HepG2 (cell line): ENCODE measurements around the gene GRAP. TPM values are rescaled to one million over a fixed set of nuclear protein-coding genes. Genes with fewer than 3 reads are reported as not detected.

ENCODE experiments used
- ATAC-seq: fragments of 200-7000 bp; cut with Tn5 transposase; 3 replicates; pipeline ENCODE4 v1.9.1; 2020; ENCODE audit warnings: mild to moderate bottlenecking, moderate library complexity
- BruUV-seq: library from RNA; stranded (reverse); fragments of 400-500 nt; replicated peaks from 2 replicates; lab custom pipeline; 2021; lab: Mats Ljungman, UMichigan
- CTCF ChIA-PET: fragments of 300-600 bp; formaldehyde crosslinking; extraction: SDS; loops from one replicate; lab custom pipeline; 2021; ENCODE audit warnings: low total read pairs, inconsistent platforms, low intra/inter-chr PET ratio; lab: Yijun Ruan, JAX
- POLR2A ChIA-PET: fragments of 350-600 bp; sonication (Branson Sonifier 250); formaldehyde crosslinking; loops from one replicate; lab custom pipeline; 2020; ENCODE audit warnings: antibody characterized with exemption, inconsistent platforms; lab: Yijun Ruan, JAX
- DNase-seq: peaks from one replicate; pipeline ENCODE4 v3.0.0-alpha.2; 2015; ENCODE audit warnings: low spot score
- FAIRE-seq: peaks from 3 replicates; lab custom pipeline; 2011; peaks lifted over from hg19 to GRCh38; lab: Jason Lieb, UNC
- H2AFZ ChIP-seq: one replicate; pipeline ENCODE4 v1.6.1; 2011; ENCODE audit warnings: low read length, inconsistent platforms
- H3K27ac ChIP-seq: fragments of 300-600 bp; 3 replicates; pipeline ENCODE4 v1.8.0; 2011; ENCODE audit warnings: mixed run types, mild to moderate bottlenecking, mixed read lengths, low read length, inconsistent platforms; ENCODE audit not compliant: insufficient read depth; ENCODE audit errors: extremely low read length
- H3K27me3 ChIP-seq, 2 experiments: fragments of 200-600 bp in 1 of 2; 2 replicates in 1 of 2; 3 replicates in 1 of 2; pipeline versions ENCODE4 v1.6.0 to v1.8.0; 2011; ENCODE audit warnings: low read length in 2 of 2, mild to moderate bottlenecking in 2 of 2, moderate library complexity in 2 of 2, inconsistent platforms in 1 of 2; ENCODE audit not compliant: insufficient read depth in 2 of 2, control insufficient read depth in 1 of 2
- H3K36me3 ChIP-seq, 2 experiments: fragments of 200-600 bp in 1 of 2; replicated peaks in 1 of 2; 2 replicates in 1 of 2; 3 replicates in 1 of 2; pipeline versions ENCODE4 v1.5.1 to v1.8.0; 2011; ENCODE audit warnings: low read length in 2 of 2, inconsistent platforms in 1 of 2; ENCODE audit not compliant: insufficient read depth in 2 of 2, control insufficient read depth in 1 of 2
- H3K4me1 ChIP-seq: 2 replicates; pipeline ENCODE4 v1.5.1; 2012; ENCODE audit warnings: low read length, inconsistent platforms; ENCODE audit not compliant: insufficient read depth
- H3K4me2 ChIP-seq: 2 replicates; pipeline ENCODE4 v1.6.0; 2011; ENCODE audit warnings: low read depth, low read length, inconsistent platforms
- H3K4me3 ChIP-seq, 3 experiments: fragments of 200-600 bp in 1 of 3; sonication (generic), shearing (Covaris generic) in 1 of 3; replicated peaks in 1 of 3; 2 replicates each; pipeline ENCODE4 v1.5.1; 2011 to 2016; ENCODE audit warnings: low read length in 3 of 3, inconsistent platforms in 2 of 3, low read depth in 2 of 3, mild to moderate bottlenecking in 2 of 3, control low read depth in 1 of 3, mixed read lengths in 1 of 3; ENCODE audit not compliant: insufficient read depth in 1 of 3
- H3K79me2 ChIP-seq: one replicate; pipeline ENCODE4 v1.6.1; 2011; ENCODE audit warnings: low read length, inconsistent platforms; ENCODE audit not compliant: insufficient read depth
- H3K9ac ChIP-seq: 2 replicates; pipeline ENCODE4 v1.6.0; 2011; ENCODE audit warnings: mild to moderate bottlenecking, low read depth, low read length, inconsistent platforms; ENCODE audit not compliant: insufficient read depth
- H3K9me3 ChIP-seq: 2 replicates; pipeline ENCODE4 v1.5.1; 2012; ENCODE audit warnings: mild to moderate bottlenecking, low read length
- H4K20me1 ChIP-seq: 2 replicates; pipeline ENCODE4 v1.6.0; 2011; ENCODE audit warnings: inconsistent platforms, mild to moderate bottlenecking, low read length, moderate library complexity; ENCODE audit not compliant: insufficient read depth
- ATF7-NPFF ChIP-seq: sonication (generic); formaldehyde crosslinking; IDR thresholded peaks from 2 replicates; pipeline ENCODE4 v1.8.1; 2023; ENCODE audit warnings: mild to moderate bottlenecking, low read depth, missing genetic modification reagents, moderate library complexity
- ELF1 ChIP-seq: sonication (generic); formaldehyde crosslinking; IDR thresholded peaks from 2 replicates; pipeline ENCODE4 v1.4.0; 2020; ENCODE audit warnings: missing genetic modification reagents
- GPN1 ChIP-seq: sonication (generic); formaldehyde crosslinking; IDR thresholded peaks from 2 replicates; pipeline ENCODE4 v1.5.1; 2020; ENCODE audit warnings: missing genetic modification reagents, borderline replicate concordance
- HOXA9 ChIP-seq: sonication (generic); formaldehyde crosslinking; IDR thresholded peaks from 2 replicates; pipeline ENCODE4 v1.8.1; 2022; ENCODE audit warnings: missing genetic modification reagents, mild to moderate bottlenecking, moderate library complexity, borderline replicate concordance
- KLF12 ChIP-seq: sonication (generic); formaldehyde crosslinking; IDR thresholded peaks from 2 replicates; pipeline ENCODE4 v1.4.0; 2020; ENCODE audit warnings: missing genetic modification reagents, borderline replicate concordance
- KMT2A ChIP-seq: sonication (generic); formaldehyde crosslinking; IDR thresholded peaks from 2 replicates; pipeline ENCODE4 v1.4.0; 2020; ENCODE audit warnings: missing genetic modification reagents
- LCORL ChIP-seq, 2 experiments: fragments of 450-650 bp in 1 of 2; sonication (generic) in 1 of 2; formaldehyde crosslinking in 1 of 2; IDR thresholded peaks; 2 replicates each; pipeline versions ENCODE4 v1.5.0 to v1.6.1; 2017 to 2020; ENCODE audit warnings: antibody characterized with exemption in 1 of 2, missing genetic modification reagents in 1 of 2
- MLLT10 ChIP-seq: sonication (generic); formaldehyde crosslinking; IDR thresholded peaks from 2 replicates; pipeline ENCODE4 v1.4.0; 2020; ENCODE audit warnings: missing genetic modification reagents
- NCOA1 ChIP-seq: sonication (generic); formaldehyde crosslinking; IDR thresholded peaks from 2 replicates; pipeline ENCODE4 v1.9.0; 2021; ENCODE audit warnings: missing genetic modification reagents
- PHF5A ChIP-seq: IDR thresholded peaks from one replicate; pipeline ENCODE4 v1.6.1; 2018; ENCODE audit warnings: low read depth, missing genetic modification reagents; ENCODE audit not compliant: unreplicated experiment
- RXRA ChIP-seq: sonication (generic); formaldehyde crosslinking; IDR thresholded peaks from 2 replicates; pipeline ENCODE4 v1.5.1; 2020; ENCODE audit warnings: missing genetic modification reagents
- SMAD9 ChIP-seq: sonication (generic); formaldehyde crosslinking; IDR thresholded peaks from 2 replicates; pipeline ENCODE4 v1.5.1; 2020; ENCODE audit warnings: mild to moderate bottlenecking, missing genetic modification reagents
- SMC3 ChIP-seq: IDR thresholded peaks from 2 replicates; pipeline ENCODE4 v1.6.1; 2011; ENCODE audit warnings: low read length, improper control_type of control experiment
- SP4 ChIP-seq: sonication (generic); formaldehyde crosslinking; IDR thresholded peaks from 2 replicates; pipeline ENCODE4 v1.8.1; 2023; ENCODE audit warnings: mild to moderate bottlenecking, missing genetic modification reagents
- TOE1 ChIP-seq: sonication (generic); formaldehyde crosslinking; IDR thresholded peaks from 2 replicates; pipeline ENCODE4 v1.4.0; 2020; ENCODE audit warnings: mild to moderate bottlenecking, missing genetic modification reagents
- ZFP62 ChIP-seq: sonication (generic); formaldehyde crosslinking; IDR thresholded peaks from 2 replicates; pipeline ENCODE4 v1.4.0; 2020; ENCODE audit warnings: missing genetic modification reagents
- ZFY ChIP-seq: sonication (generic); formaldehyde crosslinking; IDR thresholded peaks from 2 replicates; pipeline ENCODE4 v1.4.0; 2020; ENCODE audit warnings: missing genetic modification reagents
- WGBS: methylation state at CpG from one replicate; pipeline ENCODE4 v1.1.6; 2017; ENCODE audit warnings: low lambda C conversion rate; 5-methylcytosine and 5-hydroxymethylcytosine counted together
- in situ Hi-C: cut with HindIII; loops from 2 replicates; pipeline ENCODE4 v1.10.0; 2017; ENCODE audit warnings: low pct_unique_long_range_greater_than_20kb; ENCODE audit not compliant: extremely low pct_ligation_motif_present
- intact Hi-C: fragments of 100-400 bp; cut with micrococcal nuclease; formaldehyde crosslinking; loops from one replicate; pipeline ENCODE4 v1.10.0; 2022; ENCODE audit not compliant: unreplicated experiment
- polyA plus RNA-seq, 8 experiments: library from polyadenylated mRNA; depleted of rRNA in 3 of 8; stranded (reverse) in 7 of 8; unstranded in 1 of 8; fragments of >200 nt; fragmentation: Illumina TruSeq in 4 of 8; extraction: Trizol in 4 of 8; gene quantifications; 2 replicates each; pipeline versions ENCODE4 v1.2.1 to v1.2.3, GENCODE V29; 2011 to 2016; ENCODE audit warnings: low read depth in 4 of 8, missing spikeins in 1 of 8, mixed read lengths in 1 of 8; ENCODE audit not compliant: insufficient read depth in 1 of 8
- total RNA-seq, 5 experiments: library from RNA; depleted of rRNA; stranded (reverse); fragments of >200 nt; fragmentation: Illumina TruSeq; extraction: Trizol; gene quantifications; 2 replicates each; pipeline ENCODE4 v1.2.3, GENCODE V29; 2016; ENCODE audit warnings: low read depth in 1 of 5
- TF ChIP-seq, protein P1 (sequence below): sonication (generic); formaldehyde crosslinking; IDR thresholded peaks from 2 replicates; pipeline ENCODE4 v1.8.0; 2022; ENCODE audit warnings: missing genetic modification reagents, mild to moderate bottlenecking, borderline replicate concordance
- TF ChIP-seq, protein P2 (sequence below): IDR thresholded peaks from 2 replicates; pipeline ENCODE4 v1.4.0; 2020; ENCODE audit warnings: mild to moderate bottlenecking, missing genetic modification reagents
- TF ChIP-seq, protein P3 (sequence below): sonication (generic); formaldehyde crosslinking; IDR thresholded peaks from 2 replicates; pipeline ENCODE4 v1.4.0; 2020; ENCODE audit warnings: mild to moderate bottlenecking, missing genetic modification reagents

The GRAP gene
- total and polyA plus RNA-seq, 2 of the 13 experiments (the other 11 are each of a cell fraction or from before 2014, with no cell fraction given) = 0.77 to 1.7 TPM

DNA sequence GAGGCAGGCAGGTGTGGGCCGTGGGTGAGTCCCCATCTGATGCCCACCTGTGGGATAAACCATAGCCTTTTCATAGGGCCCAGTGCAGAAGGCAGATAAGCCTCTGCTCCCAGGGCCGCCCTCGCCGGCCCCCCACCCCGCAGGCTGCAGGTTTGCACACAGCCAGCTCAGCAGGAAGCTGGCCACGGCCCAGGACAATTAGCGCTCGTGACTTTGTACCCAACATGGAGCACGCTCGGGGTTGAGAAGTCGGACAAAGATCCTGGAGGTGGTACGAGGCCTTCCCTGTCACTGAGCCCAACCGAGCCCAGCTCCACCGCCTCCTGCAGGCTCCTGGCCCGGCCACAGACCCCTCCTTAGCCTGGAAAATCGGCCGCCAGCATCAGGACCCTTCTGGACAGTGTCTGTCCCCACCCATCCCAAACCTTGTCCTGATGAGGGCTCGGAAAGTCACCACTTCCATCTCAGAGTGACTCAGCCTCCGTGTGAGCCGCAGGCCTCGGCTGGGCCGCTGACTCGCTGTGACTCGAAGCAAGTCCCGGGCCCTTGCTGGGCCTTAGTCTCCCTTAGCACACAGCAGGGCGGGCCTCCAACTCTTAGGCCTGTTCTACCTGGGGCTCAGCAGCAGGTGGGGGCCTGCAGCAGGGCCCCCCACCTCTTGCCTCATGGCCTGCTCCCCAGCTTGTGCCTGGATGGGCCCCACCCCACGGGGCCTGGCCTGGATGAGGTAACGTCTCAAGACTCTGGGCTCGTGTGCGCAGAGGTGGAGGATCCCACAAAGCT lies 64.9 kb downstream of the GRAP start:
- POLR2A ChIA-PET = interaction anchor here (1.0 to 3.4 kb wide), 5 partner anchors 10 to 24 kb away, joined by 3 to 22 read pairs (median 6); partner anchors contain the start of gene FAM83G
- TSS peak; percentile 91 for BruUV-seq
- 20% methylated on average over 10 of the region's 30 CpGs for WGBS
- Histone ChIP-seq H3K79me2 (no peaks in the 10 kb centered on the region), H3K36me3 (peaks cover 28 to 66% of the 10 kb centered on the region in 2 experiments), H3K9ac (peak overlapping the region; percentile 62), H3K4me3 (peak overlapping the region in 1 of 3 experiments; percentile 42; a peak in 1 of 6 replicates), H3K4me1 (peaks cover 51% of the 10 kb centered on the region), H4K20me1 (no peaks in the 10 kb centered on the region), H2AFZ (no peak overlapping the region), H3K27ac (peak overlapping the region; percentile 88), H3K9me3 (no peaks in the 10 kb centered on the region), H3K4me2 (peak overlapping the region; percentile 45), H3K27me3 (no peaks in the 10 kb centered on the region)
- FAIRE-seq = peak; percentile 75
- peak; percentile 84 for ATAC-seq
- intact Hi-C loops = no loop called here
- in situ Hi-C loops = no loop called here
- CTCF ChIA-PET = no interaction called here
- DNase-seq = peak; percentile 87
- TF ChIP-seq KLF12 (CRISPR knock-in tag) (no peak), TOE1 (CRISPR knock-in tag) (no peak), MLLT10 (CRISPR knock-in tag) (no peak), SMAD9 (CRISPR knock-in tag) (no peak), GPN1 (no peak), SP4 (CRISPR knock-in tag) (peak; percentile 42; the same call in 1 of the 2 replicates), ZFP62 (CRISPR knock-in tag) (no peak), NCOA1 (CRISPR knock-in tag) (0 out of 2 replicates have a peak, but pooled peaks have one; percentile 53), KMT2A (no peak), ATF7-NPFF (no peak), PHF5A (CRISPR knock-in tag) (peak; percentile 62), RXRA (peak; percentile 80), LCORL (IDR thresholded peaks at IDR 0.05) (no peak), LCORL (CRISPR knock-in tag; IDR thresholded peaks at IDR 0.05) (no peak; the same call in 1 of the 2 replicates), ELF1 (peak; percentile 59), HOXA9 (CRISPR knock-in tag) (no peak), ZFY (CRISPR knock-in tag) (peak; percentile 84), SMC3 (no peak)
- TF ChIP-seq, protein P1, sequence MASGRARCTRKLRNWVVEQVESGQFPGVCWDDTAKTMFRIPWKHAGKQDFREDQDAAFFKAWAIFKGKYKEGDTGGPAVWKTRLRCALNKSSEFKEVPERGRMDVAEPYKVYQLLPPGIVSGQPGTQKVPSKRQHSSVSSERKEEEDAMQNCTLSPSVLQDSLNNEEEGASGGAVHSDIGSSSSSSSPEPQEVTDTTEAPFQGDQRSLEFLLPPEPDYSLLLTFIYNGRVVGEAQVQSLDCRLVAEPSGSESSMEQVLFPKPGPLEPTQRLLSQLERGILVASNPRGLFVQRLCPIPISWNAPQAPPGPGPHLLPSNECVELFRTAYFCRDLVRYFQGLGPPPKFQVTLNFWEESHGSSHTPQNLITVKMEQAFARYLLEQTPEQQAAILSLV (CRISPR knock-in tag) = no peak
- TF ChIP-seq, protein P2, sequence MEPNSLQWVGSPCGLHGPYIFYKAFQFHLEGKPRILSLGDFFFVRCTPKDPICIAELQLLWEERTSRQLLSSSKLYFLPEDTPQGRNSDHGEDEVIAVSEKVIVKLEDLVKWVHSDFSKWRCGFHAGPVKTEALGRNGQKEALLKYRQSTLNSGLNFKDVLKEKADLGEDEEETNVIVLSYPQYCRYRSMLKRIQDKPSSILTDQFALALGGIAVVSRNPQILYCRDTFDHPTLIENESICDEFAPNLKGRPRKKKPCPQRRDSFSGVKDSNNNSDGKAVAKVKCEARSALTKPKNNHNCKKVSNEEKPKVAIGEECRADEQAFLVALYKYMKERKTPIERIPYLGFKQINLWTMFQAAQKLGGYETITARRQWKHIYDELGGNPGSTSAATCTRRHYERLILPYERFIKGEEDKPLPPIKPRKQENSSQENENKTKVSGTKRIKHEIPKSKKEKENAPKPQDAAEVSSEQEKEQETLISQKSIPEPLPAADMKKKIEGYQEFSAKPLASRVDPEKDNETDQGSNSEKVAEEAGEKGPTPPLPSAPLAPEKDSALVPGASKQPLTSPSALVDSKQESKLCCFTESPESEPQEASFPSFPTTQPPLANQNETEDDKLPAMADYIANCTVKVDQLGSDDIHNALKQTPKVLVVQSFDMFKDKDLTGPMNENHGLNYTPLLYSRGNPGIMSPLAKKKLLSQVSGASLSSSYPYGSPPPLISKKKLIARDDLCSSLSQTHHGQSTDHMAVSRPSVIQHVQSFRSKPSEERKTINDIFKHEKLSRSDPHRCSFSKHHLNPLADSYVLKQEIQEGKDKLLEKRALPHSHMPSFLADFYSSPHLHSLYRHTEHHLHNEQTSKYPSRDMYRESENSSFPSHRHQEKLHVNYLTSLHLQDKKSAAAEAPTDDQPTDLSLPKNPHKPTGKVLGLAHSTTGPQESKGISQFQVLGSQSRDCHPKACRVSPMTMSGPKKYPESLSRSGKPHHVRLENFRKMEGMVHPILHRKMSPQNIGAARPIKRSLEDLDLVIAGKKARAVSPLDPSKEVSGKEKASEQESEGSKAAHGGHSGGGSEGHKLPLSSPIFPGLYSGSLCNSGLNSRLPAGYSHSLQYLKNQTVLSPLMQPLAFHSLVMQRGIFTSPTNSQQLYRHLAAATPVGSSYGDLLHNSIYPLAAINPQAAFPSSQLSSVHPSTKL (CRISPR knock-in tag) = peak; percentile 72
- TF ChIP-seq, protein P3, sequence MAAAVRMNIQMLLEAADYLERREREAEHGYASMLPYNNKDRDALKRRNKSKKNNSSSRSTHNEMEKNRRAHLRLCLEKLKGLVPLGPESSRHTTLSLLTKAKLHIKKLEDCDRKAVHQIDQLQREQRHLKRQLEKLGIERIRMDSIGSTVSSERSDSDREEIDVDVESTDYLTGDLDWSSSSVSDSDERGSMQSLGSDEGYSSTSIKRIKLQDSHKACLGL (CRISPR knock-in tag) = peak; percentile 55
